DND-41 (cell line): Measurements from ENCODE around the gene RHBDD3.
A peak's percentile ranks its signal among the peaks of the same experiment; 100 is the strongest.

ENCODE experiments used
- CTCF ChIP-seq: IDR thresholded peaks from 2 replicates; pipeline ENCODE4 v1.5.1; 2012; ENCODE audit warnings: borderline replicate concordance, low read length, moderate library complexity, mild to moderate bottlenecking; ENCODE audit not compliant: poor library complexity, severe bottlenecking; ENCODE audit errors: extremely low read depth
- EZH2 ChIP-seq: IDR thresholded peaks from 3 replicates; pipeline ENCODE4 v1.6.1; 2012; ENCODE audit warnings: borderline replicate concordance, low read depth, mild to moderate bottlenecking, moderate library complexity, low read length, inconsistent platforms; ENCODE audit not compliant: severe bottlenecking

- TF ChIP-seq CTCF (peak; percentile 34), EZH2 (no peak)
Measured at GRCh38 chr22:29259253-29259899, 8.4 kb downstream of the RHBDD3 start.
